ENCODE results near the gene POU4F3. TPM values are rescaled to one million over a fixed set of nuclear protein-coding genes. Genes with fewer than 3 reads are reported as not detected.

Gene POU4F3
- total and polyA plus RNA-seq, 2 donors from 2014 or later = 0.13 TPM; not detected in 1

GRCh38 chr5:146342882-146343865 lies 4.5 kb downstream of the POU4F3 start:
- no peak overlapping the region for H3K9ac ChIP-seq (ENCODE audit: low read length in 3 of 3)
- H3K9me3 ChIP-seq (ENCODE audit: control insufficient read depth in 2 of 3, insufficient read depth in 1 of 3, low read length in 3 of 3) = no peaks in the 10 kb centered on the region
- no peaks in the 10 kb centered on the region for H3K36me3 ChIP-seq (ENCODE audit: control insufficient read depth in 2 of 3, insufficient read depth in 3 of 3, low read length in 3 of 3)
- no peak overlapping the region for H3K27ac ChIP-seq (ENCODE audit: low read depth in 2 of 2, low read length in 2 of 2)
- intact Hi-C loops (cut with DNase I) = no loop called here
- DNase-seq = peak in 1 of 5 donors; percentile 20
- TF ChIP-seq CTCF (IDR thresholded peaks at IDR 0.05; ENCODE audit: borderline replicate concordance, extremely low read depth, insufficient read depth) = no peak
- FAIRE-seq = no peak
- H3K4me1 ChIP-seq (ENCODE audit: control insufficient read depth in 2 of 3, insufficient read depth in 2 of 3, low read depth in 1 of 3, low read length in 3 of 3) = peaks cover 0 to 3% (median 0%) of the 10 kb centered on the region in 3 donors
- peaks cover 66% of the 10 kb centered on the region for H3K27me3 ChIP-seq (ENCODE audit: control insufficient read depth, insufficient read depth, low read length)
- no peak overlapping the region for H3K4me3 ChIP-seq (ENCODE audit: low read length in 3 of 3)

GRCh38 chr5:146344155-146345118 lies 5.8 kb downstream of the POU4F3 start:
- Histone ChIP-seq H3K4me3 (ENCODE audit: low read length in 3 of 3) (no peak overlapping the region), H3K27ac (ENCODE audit: low read depth in 2 of 2, low read length in 2 of 2) (no peak overlapping the region), H3K9me3 (ENCODE audit: control insufficient read depth in 2 of 3, insufficient read depth in 1 of 3, low read length in 3 of 3) (no peaks in the 10 kb centered on the region), H3K27me3 (ENCODE audit: control insufficient read depth, insufficient read depth, low read length) (peaks cover 59% of the 10 kb centered on the region), H3K9ac (ENCODE audit: low read length in 3 of 3) (no peak overlapping the region), H3K36me3 (ENCODE audit: control insufficient read depth in 2 of 3, insufficient read depth in 3 of 3, low read length in 3 of 3) (no peaks in the 10 kb centered on the region), H3K4me1 (ENCODE audit: control insufficient read depth in 2 of 3, insufficient read depth in 2 of 3, low read depth in 1 of 3, low read length in 3 of 3) (peaks cover 0 to 3% (median 0%) of the 10 kb centered on the region in 3 donors)
- no peak for FAIRE-seq
- no peak for TF ChIP-seq CTCF (IDR thresholded peaks at IDR 0.05; ENCODE audit: borderline replicate concordance, extremely low read depth, insufficient read depth)
- intact Hi-C loops (cut with DNase I) = no loop called here
- peak in 3 of 5 donors; percentile 40 to 53 (median 41) for DNase-seq

- no peak for DNase-seq
- Histone ChIP-seq H3K27ac (ENCODE audit: low read depth in 2 of 2, low read length in 2 of 2) (no peak overlapping the region), H3K4me1 (ENCODE audit: control insufficient read depth in 2 of 3, insufficient read depth in 2 of 3, low read depth in 1 of 3, low read length in 3 of 3) (peaks cover 0 to 1% (median 0%) of the 10 kb centered on the region in 3 donors), H3K27me3 (ENCODE audit: control insufficient read depth, insufficient read depth, low read length) (peaks cover 53% of the 10 kb centered on the region), H3K9me3 (ENCODE audit: control insufficient read depth in 2 of 3, insufficient read depth in 1 of 3, low read length in 3 of 3) (no peaks in the 10 kb centered on the region), H3K9ac (ENCODE audit: low read length in 3 of 3) (no peak overlapping the region), H3K36me3 (ENCODE audit: control insufficient read depth in 2 of 3, insufficient read depth in 3 of 3, low read length in 3 of 3) (no peaks in the 10 kb centered on the region), H3K4me3 (ENCODE audit: low read length in 3 of 3) (no peak overlapping the region)
- intact Hi-C loops (cut with DNase I) = no loop called here
- TF ChIP-seq CTCF (IDR thresholded peaks at IDR 0.05; ENCODE audit: borderline replicate concordance, extremely low read depth, insufficient read depth) = no peak
- no peak for FAIRE-seq
Observed at GRCh38 chr5:146345240-146345577, 6.6 kb downstream of the POU4F3 start.

Data from kidney (tissue), 14 donors.